MM.1S (cell line): ENCODE measurements around the gene SLC29A3.

Experiments
- CTCF ChIP-seq: fragments of 300-600 bp; sonication (generic); IDR thresholded peaks from 2 replicates; pipeline ENCODE4 v1.5.1; 2016; ENCODE audit warnings: antibody characterized with exemption, low read length, mixed read lengths
- EZH2 ChIP-seq: fragments of 300-600 bp; sonication (generic); optimal IDR thresholded peaks from 2 replicates; pipeline ENCODE3; 2017; ENCODE audit warnings: low read depth, mild to moderate bottlenecking, antibody characterized with exemption, low read length, mixed read lengths

GRCh38 chr10:71389768-71390460 is 70.9 kb downstream of the SLC29A3 start:
- TF ChIP-seq EZH2: no peak
- no peak for TF ChIP-seq CTCF
